GM12892 (cell line): ENCODE results near the gene PRKCZ.

Experiments
- POLR2A ChIP-seq: IDR thresholded peaks from 2 replicates; pipeline ENCODE4 v1.6.1; 2011; ENCODE audit warnings: low read depth, low read length, control low read depth
- POLR2AphosphoS5 ChIP-seq: IDR thresholded peaks from 2 replicates; pipeline ENCODE4 v1.6.1; 2011; ENCODE audit warnings: low read depth, low read length, control low read depth

DNA sequence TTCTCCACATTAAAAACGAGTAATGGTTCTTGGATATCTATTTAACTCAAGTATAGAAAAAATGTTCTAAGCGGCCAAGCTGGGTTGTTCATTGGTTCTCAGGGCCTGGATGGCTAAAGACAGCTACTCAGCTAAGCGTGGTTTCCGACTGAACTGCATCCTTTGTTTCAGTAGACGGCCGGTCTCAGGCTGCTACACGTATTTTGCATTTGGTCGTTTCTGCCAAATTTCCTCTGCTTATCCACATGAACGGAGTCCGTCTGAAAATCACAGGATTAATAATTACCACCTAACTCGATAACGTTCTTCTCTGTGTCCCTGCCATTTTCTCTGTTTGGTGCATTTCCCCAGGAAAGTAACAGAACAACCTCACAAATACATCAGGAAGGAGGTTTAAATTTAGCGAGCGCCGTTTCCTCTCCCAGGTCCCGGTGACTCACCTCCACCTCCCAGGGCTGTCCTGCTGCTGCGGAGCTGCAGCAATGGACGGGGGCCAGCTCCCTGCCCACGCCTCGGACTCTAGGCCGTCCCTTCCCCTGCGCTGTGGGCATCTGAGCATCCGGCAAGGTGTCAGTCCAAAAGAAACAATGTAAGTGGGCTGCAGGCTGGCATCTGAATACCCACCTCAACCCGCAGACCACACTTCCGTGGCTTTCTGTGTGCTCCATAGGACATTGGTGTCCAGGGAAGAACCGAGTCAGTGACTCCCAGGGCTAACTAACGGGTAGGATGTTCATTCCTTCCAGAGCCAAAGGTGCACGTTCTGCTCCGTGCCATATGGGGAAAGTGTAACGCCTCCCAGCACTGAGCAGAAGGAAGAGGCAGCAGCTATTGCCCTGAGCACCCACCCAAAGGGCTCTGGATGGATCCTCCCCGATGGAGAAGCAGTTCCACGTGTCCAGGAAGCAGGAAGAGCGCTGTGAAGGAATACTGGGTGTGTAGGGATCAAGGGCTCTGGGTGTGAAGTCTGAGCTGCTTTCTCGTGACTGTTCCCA lies 35.2 kb upstream of the PRKCZ start:
- no peak for TF ChIP-seq POLR2AphosphoS5
- no peak for TF ChIP-seq POLR2A
